ENCODE data around the gene ATP8B4. TPM values are rescaled to one million over a fixed set of nuclear protein-coding genes. Genes with fewer than 3 reads are reported as not detected.

Gene ATP8B4
- total and polyA plus RNA-seq, 12 donors, result 0.39 to 5.3 (median 1.6) TPM

DNA sequence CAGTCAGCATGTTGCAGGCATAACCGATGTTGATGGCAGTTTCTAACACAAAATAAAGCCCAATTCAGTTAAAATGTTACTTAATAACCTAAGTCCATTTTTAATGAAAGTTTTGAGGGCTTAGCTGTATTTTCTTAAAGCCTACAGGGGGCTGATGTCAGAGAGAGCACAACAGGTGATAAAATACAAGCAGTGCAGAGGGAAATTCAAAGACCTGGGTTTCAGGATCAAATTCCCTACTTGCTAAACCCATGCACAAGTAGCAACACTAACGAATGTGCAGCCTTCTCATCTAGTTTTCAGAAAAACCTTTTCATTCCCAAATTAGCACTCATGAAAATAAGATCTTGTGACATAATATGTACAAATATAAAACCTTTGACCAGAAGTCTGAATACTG is 202.0 kb downstream of the ATP8B4 start:
- DNase-seq, result no peak
- Histone ChIP-seq H3K9me3 (peaks cover 0 to 22% (median 0%) of the 10 kb centered on the region in 11 donors), H3K27ac (peak overlapping the region in 6 of 10 donors; percentile 5 to 53 (median 23)), H3K4me1 (peaks cover 0 to 23% (median 11%) of the 10 kb centered on the region in 9 donors), H3K4me3 (no peak overlapping the region), H3K27me3 (no peaks in the 10 kb centered on the region), H3K36me3 (peaks cover 0 to 21% (median 0%) of the 10 kb centered on the region in 9 donors)
- TF ChIP-seq CTCF (IDR thresholded peaks at IDR 0.05), result no peak
- peak in 1 of 8 donors; percentile 49 for ATAC-seq
- WGBS, 2 donors, result 27 to 53% methylated on average over 2 of the region's 2 CpGs
- intact Hi-C loops (cut with DNase I), result no loop called here

DNA sequence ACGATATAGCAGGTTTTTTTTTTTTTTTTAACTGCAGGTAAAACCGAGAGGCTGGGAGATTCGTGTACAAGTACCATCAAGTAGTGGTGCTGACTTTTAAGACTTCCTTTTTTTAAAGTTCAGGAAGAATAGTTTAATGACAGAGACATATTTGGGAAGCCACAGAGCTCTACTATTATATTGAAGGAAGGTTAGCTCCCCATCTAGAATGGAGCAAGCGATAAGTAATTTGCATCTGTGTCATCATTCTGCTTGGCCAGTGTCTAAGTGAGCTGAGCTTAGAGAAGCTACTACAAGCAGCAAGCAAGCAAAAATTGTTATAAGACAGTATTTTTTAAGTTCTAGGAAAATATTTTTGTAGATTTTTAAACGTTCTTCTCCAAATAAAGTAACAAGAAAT is 203.2 kb downstream of the ATP8B4 start:
- no peak for DNase-seq
- peaks cover 0 to 23% (median 11%) of the 10 kb centered on the region in 9 donors for H3K4me1 ChIP-seq
- H3K27me3 ChIP-seq, result no peaks in the 10 kb centered on the region
- peaks cover 0 to 31% (median 3%) of the 10 kb centered on the region in 11 donors for H3K9me3 ChIP-seq
- 85 to 87% methylated on average over 5 of the region's 5 CpGs for WGBS, 2 donors
- no peak for ATAC-seq
- intact Hi-C loops (cut with DNase I), result no loop called here
- no peak for TF ChIP-seq CTCF (IDR thresholded peaks at IDR 0.05)
- H3K36me3 ChIP-seq, result peaks cover 0 to 16% (median 0%) of the 10 kb centered on the region in 9 donors
- H3K27ac ChIP-seq, result peak overlapping the region in 2 of 10 donors; percentile 5 to 53
- H3K4me3 ChIP-seq, result no peak overlapping the region

- no peaks in the 10 kb centered on the region for H3K27me3 ChIP-seq
- no peak for TF ChIP-seq CTCF (IDR thresholded peaks at IDR 0.05)
Measured at GRCh38 chr15:49908933-49909295, 210.1 kb downstream of the ATP8B4 start.

DNA sequence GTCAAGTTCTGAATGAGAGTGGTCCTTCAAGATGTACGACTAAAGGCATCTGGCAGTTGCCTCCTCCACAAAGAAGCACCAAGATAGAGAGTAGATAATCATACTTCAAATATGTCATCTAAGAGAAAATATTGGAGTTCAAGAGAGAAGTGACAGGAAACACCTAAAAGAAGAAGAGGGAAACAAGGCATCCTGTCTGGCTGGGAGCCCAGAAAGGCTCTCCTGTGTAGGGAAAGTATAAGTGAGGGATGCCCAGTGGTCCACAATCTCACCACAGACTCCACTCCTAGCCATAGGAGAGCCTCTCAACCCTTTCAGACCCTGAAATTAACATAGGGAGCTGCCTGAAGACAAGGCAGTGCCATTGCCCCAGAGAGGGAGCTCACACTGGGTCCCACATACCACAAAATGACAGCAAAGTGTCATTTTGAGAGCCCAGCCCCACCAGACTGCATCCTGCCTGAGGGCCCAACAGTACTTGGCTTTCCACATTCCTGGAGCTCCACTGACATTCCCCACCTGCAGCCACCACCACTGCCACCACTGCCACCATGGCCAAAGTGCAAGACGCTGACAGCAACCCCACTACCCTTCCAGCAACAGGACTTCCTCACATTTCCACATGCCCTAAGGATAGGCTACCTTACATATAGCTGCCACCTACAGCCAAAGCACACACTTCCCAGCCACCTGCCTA is 210.6 kb downstream of the ATP8B4 start:
- WGBS, 2 donors, result 65 to 78% methylated on average over 2 of the region's 2 CpGs
- H3K4me3 ChIP-seq, result no peak overlapping the region
- no peak overlapping the region for H3K27ac ChIP-seq
- ATAC-seq (no peak), DNase-seq (no peak)
- H3K9me3 ChIP-seq, result peaks cover 0 to 31% (median 9%) of the 10 kb centered on the region in 11 donors
- no peaks in the 10 kb centered on the region for H3K36me3 ChIP-seq
- TF ChIP-seq CTCF (IDR thresholded peaks at IDR 0.05), result no peak
- intact Hi-C loops (cut with DNase I), result loop anchor here in 2 of 10 donors (10.0 kb wide), 2 partner anchors 96 to 284 kb away; partner anchors contain the start of genes DTWD1 (in 1 of the 2) and FAM227B (in 1 of the 2)
- H3K4me1 ChIP-seq, result peaks cover 0 to 10% (median 0%) of the 10 kb centered on the region in 9 donors
- H3K27me3 ChIP-seq, result no peaks in the 10 kb centered on the region

More at GRCh38 chr15:49908933-49909295, 210.1 kb downstream of the ATP8B4 start:
- intact Hi-C loops (cut with DNase I), result loop anchor here in 2 of 10 donors (10.0 kb wide), 2 partner anchors 96 to 284 kb away; partner anchors contain the start of genes DTWD1 (in 1 of the 2) and FAM227B (in 1 of the 2)
- peaks cover 0 to 9% (median 0%) of the 10 kb centered on the region in 9 donors for H3K4me1 ChIP-seq
- no peaks in the 10 kb centered on the region for H3K36me3 ChIP-seq
- no peak overlapping the region for H3K27ac ChIP-seq
- DNase-seq (no peak), ATAC-seq (no peak)
- H3K9me3 ChIP-seq, result peaks cover 0 to 36% (median 9%) of the 10 kb centered on the region in 11 donors
- H3K4me3 ChIP-seq, result no peak overlapping the region
- WGBS, 2 donors, result 92 to 96% methylated on average over 4 of the region's 4 CpGs
